T1000 (cell line): ENCODE measurements around the gene USP49.
"Not testable (repeated sequence)": the region's sequence is repeated elsewhere in the genome, so short reads cannot be mapped to it uniquely, and the experiment has no call there.

ENCODE experiments used
- DNase-seq: peaks from one replicate; lab custom pipeline; 2025; ENCODE audit warnings: mixed read lengths; lab: John Stamatoyannopoulos, UW

USP49 gene

GRCh38 chr6:41895300-41896233 is at the start of gene USP49:
TSS of gene USP49 (minus strand) at chr6:41895375. CDS start at chr6:41806983, 88,392 bp downstream.
- peak; percentile 73 for DNase-seq

- no peak for DNase-seq
Measured at GRCh38 chr6:41943456-41943855, 48.3 kb upstream of the USP49 start.

GRCh38 chr6:41942882-41943281 is 47.7 kb upstream of the USP49 start:
- DNase-seq: not testable (repeated sequence)

- DNase-seq: no peak
Measured at GRCh38 chr6:41942067-41942851, 47.1 kb upstream of the USP49 start.

- DNase-seq: peak; percentile 81
Measured at GRCh38 chr6:41941280-41942066, 46.3 kb upstream of the USP49 start, which contains the start of gene CCND3. TSS of gene CCND3 (minus strand) at chr6:41941808. CDS start at chr6:41941649, 159 bp downstream.

- no peak for DNase-seq
Measured at GRCh38 chr6:41940759-41941279, 45.6 kb upstream of the USP49 start.

- DNase-seq: no peak
Measured at GRCh38 chr6:41939848-41940758, 44.9 kb upstream of the USP49 start.

GRCh38 chr6:41939176-41939847 is 44.1 kb upstream of the USP49 start:
- no peak for DNase-seq

- no peak for DNase-seq
Measured at GRCh38 chr6:41938590-41939175, 43.5 kb upstream of the USP49 start.

- no peak for DNase-seq
Measured at GRCh38 chr6:41937861-41938574, 42.8 kb upstream of the USP49 start.

GRCh38 chr6:41937472-41937860 is 42.3 kb upstream of the USP49 start:
- DNase-seq: no peak

GRCh38 chr6:41936073-41936837 is 41.1 kb upstream of the USP49 start:
- peak; percentile 75 for DNase-seq

- DNase-seq: no peak
Measured at GRCh38 chr6:41935685-41936072, 40.5 kb upstream of the USP49 start.

GRCh38 chr6:41935193-41935574 is 40.0 kb upstream of the USP49 start:
- DNase-seq: no peak

- no peak for DNase-seq
Measured at GRCh38 chr6:41934278-41935192, 39.4 kb upstream of the USP49 start.

GRCh38 chr6:41932378-41932777 is 37.2 kb upstream of the USP49 start:
- DNase-seq: no peak

- no peak for DNase-seq
Measured at GRCh38 chr6:41931792-41932191, 36.6 kb upstream of the USP49 start.
